Endodermal cell (in vitro differentiated cells): Measurements from ENCODE around the gene KMT2B. TPM values are rescaled to one million over a fixed set of nuclear protein-coding genes. Genes with fewer than 3 reads are reported as not detected.

ENCODE experiments used
- DNase-seq: peaks from one replicate; pipeline ENCODE4 v3.0.0-alpha.2; 2017
- H3K27ac ChIP-seq: 2 replicates; pipeline ENCODE4 v1.5.1; 2013; ENCODE audit warnings: mild to moderate bottlenecking, low read depth, low read length, moderate library complexity
- H3K27me3 ChIP-seq: 2 replicates; pipeline ENCODE4 v1.6.1; 2013; ENCODE audit warnings: mild to moderate bottlenecking, low read length, moderate library complexity; ENCODE audit not compliant: insufficient read depth, control insufficient read depth, poor library complexity, severe bottlenecking
- H3K36me3 ChIP-seq: 2 replicates; pipeline ENCODE4 v1.7.0; 2013; ENCODE audit warnings: mild to moderate bottlenecking, low read length, moderate library complexity; ENCODE audit not compliant: control insufficient read depth, insufficient read depth
- H3K4me1 ChIP-seq: one replicate; pipeline ENCODE4 v1.7.0; 2013; ENCODE audit warnings: low read length; ENCODE audit not compliant: control insufficient read depth, insufficient read depth
- H3K4me3 ChIP-seq: 2 replicates; pipeline ENCODE4 v1.5.1; 2013; ENCODE audit warnings: mild to moderate bottlenecking, low read length, moderate library complexity
- H3K9ac ChIP-seq: 2 replicates; pipeline ENCODE4 v1.6.1; 2013; ENCODE audit warnings: mild to moderate bottlenecking, low read length, moderate library complexity; ENCODE audit not compliant: poor library complexity, severe bottlenecking; ENCODE audit errors: extremely low read depth
- H3K9me3 ChIP-seq: 2 replicates; pipeline ENCODE4 v1.6.1; 2013; ENCODE audit warnings: mild to moderate bottlenecking, low read length, moderate library complexity; ENCODE audit not compliant: control insufficient read depth
- H3K27ac Mint-ChIP-seq: 2 replicates; pipeline ENCODE4 v1.8.0; 2020; ENCODE audit warnings: mixed read lengths
- H3K27me3 Mint-ChIP-seq: 2 replicates; pipeline ENCODE4 v1.8.0; 2021; ENCODE audit warnings: mild to moderate bottlenecking, mixed read lengths; ENCODE audit not compliant: insufficient read depth
- H3K36me3 Mint-ChIP-seq: 2 replicates; pipeline ENCODE4 v1.8.0; 2020; ENCODE audit warnings: low read depth, mixed read lengths
- H3K4me1 Mint-ChIP-seq: 2 replicates; pipeline ENCODE4 v1.8.0; 2020; ENCODE audit warnings: mixed read lengths
- H3K4me3 Mint-ChIP-seq: 2 replicates; pipeline ENCODE4 v1.8.0; 2020; ENCODE audit warnings: mild to moderate bottlenecking, moderate library complexity, mixed read lengths
- H3K9me3 Mint-ChIP-seq: 2 replicates; pipeline ENCODE4 v1.8.0; 2020; ENCODE audit warnings: mild to moderate bottlenecking, mixed read lengths
- CTCF ChIP-seq: fragments of 200-600 bp; sonication (generic); conservative IDR thresholded peaks from 2 replicates; pipeline ENCODE4 v1.5.0; 2021; ENCODE audit warnings: antibody characterized with exemption, mild to moderate bottlenecking
- WGBS, 2 experiments: methylation state at CpG; one replicate each; pipeline versions ENCODE4 v1.1.5 to v1.1.7; 2013; ENCODE audit warnings: missing lambda C conversion rate in 2 of 2, mixed read lengths in 1 of 2; ENCODE audit not compliant: insufficient coverage in 1 of 2, insufficient read length in 1 of 2; 5-methylcytosine and 5-hydroxymethylcytosine counted together
- total RNA-seq, 2 donors: library from RNA; stranded (reverse); fragmentation: NEBNext Ultra II Directional in 1 of 2; extraction: Animal tissue kit (Norgen Biotek cat#: 25700) in 1 of 2; gene quantifications; 2 replicates in 1 of 2; 3 replicates in 1 of 2; pipeline ENCODE4 v1.2.1, GENCODE V29; 2021

Gene KMT2B
- total RNA-seq, 2 donors from 2014 or later: 48.1 to 54.0 TPM

GRCh38 chr19:35738021-35738886 is 20.5 kb downstream of the KMT2B start:
- Histone ChIP-seq H3K9me3 (no peaks in the 10 kb centered on the region), H3K4me3 (no peak overlapping the region), H3K27me3 (no peaks in the 10 kb centered on the region), H3K4me1 (no peaks in the 10 kb centered on the region), H3K27ac (no peak overlapping the region), H3K36me3 (peaks cover 54% of the 10 kb centered on the region), H3K9ac (no peak overlapping the region)
- Mint-ChIP-seq H3K27ac (no peak overlapping the region), H3K4me3 (no peak overlapping the region), H3K9me3 (no peaks in the 10 kb centered on the region), H3K36me3 (peaks cover 53% of the 10 kb centered on the region), H3K4me1 (no peaks in the 10 kb centered on the region), H3K27me3 (no peaks in the 10 kb centered on the region)
- no peak for TF ChIP-seq CTCF
- 94 to 98% methylated on average over 28 to 37 of the region's 37 CpGs for WGBS, 2 experiments
- no peak for DNase-seq

GRCh38 chr19:35738887-35739229 is 21.1 kb downstream of the KMT2B start:
- WGBS, 2 experiments: 90% methylated on average over 2 of the region's 2 CpGs; no CpG with 5 or more reads in 1 of the 2 experiments
- Histone ChIP-seq H3K27ac (no peak overlapping the region), H3K36me3 (peaks cover 49% of the 10 kb centered on the region), H3K4me3 (no peak overlapping the region), H3K4me1 (no peaks in the 10 kb centered on the region), H3K27me3 (no peaks in the 10 kb centered on the region), H3K9ac (no peak overlapping the region), H3K9me3 (no peaks in the 10 kb centered on the region)
- no peaks in the 10 kb centered on the region for H3K9me3 Mint-ChIP-seq
- DNase-seq: no peak
- H3K4me1 Mint-ChIP-seq: no peaks in the 10 kb centered on the region
- H3K36me3 Mint-ChIP-seq: peaks cover 51% of the 10 kb centered on the region
- no peak overlapping the region for H3K4me3 Mint-ChIP-seq
- H3K27ac Mint-ChIP-seq: no peak overlapping the region
- no peaks in the 10 kb centered on the region for H3K27me3 Mint-ChIP-seq
- no peak for TF ChIP-seq CTCF

- Histone ChIP-seq H3K9ac (peak overlapping the region; percentile 62), H3K27me3 (no peaks in the 10 kb centered on the region), H3K4me1 (no peaks in the 10 kb centered on the region), H3K36me3 (peaks cover 42% of the 10 kb centered on the region), H3K4me3 (peak overlapping the region; percentile 87), H3K27ac (no peak overlapping the region), H3K9me3 (no peaks in the 10 kb centered on the region)
- DNase-seq: peak; percentile 62
- Mint-ChIP-seq H3K9me3 (no peaks in the 10 kb centered on the region), H3K27me3 (no peaks in the 10 kb centered on the region), H3K27ac (peak overlapping the region; percentile 52), H3K4me3 (peak overlapping the region; percentile 66), H3K4me1 (no peaks in the 10 kb centered on the region), H3K36me3 (peaks cover 45% of the 10 kb centered on the region)
- TF ChIP-seq CTCF: no peak
- WGBS, 2 experiments: 82 to 87% methylated on average over 7 to 28 of the region's 29 CpGs
Measured at GRCh38 chr19:35739275-35740107, 21.7 kb downstream of the KMT2B start.
